WI38 (cell line): Measurements from ENCODE around the gene BAX.
A peak's percentile ranks its signal among the peaks of the same experiment; 100 is the strongest.
"Not testable (repeated sequence)": the region's sequence is repeated elsewhere in the genome, so short reads cannot be mapped to it uniquely, and the experiment has no call there.

Experiments used
- H3K4me3 ChIP-seq: 2 replicates; pipeline ENCODE4 v1.5.1; 2011; ENCODE audit warnings: low read depth, mild to moderate bottlenecking, control low read depth, low read length
- CTCF ChIP-seq: IDR thresholded peaks from 2 replicates; pipeline ENCODE4 v1.5.1; 2012; ENCODE audit warnings: low read depth, mild to moderate bottlenecking, control low read depth, low read length

BAX gene

GRCh38 chr19:48922548-48923490, 31.9 kb upstream of the BAX start:
- H3K4me3 ChIP-seq = no peak overlapping the region

GRCh38 chr19:48925240-48925843, 29.3 kb upstream of the BAX start:
- H3K4me3 ChIP-seq = no peak overlapping the region
- TF ChIP-seq CTCF = no peak

More at GRCh38 chr19:48922548-48923490, 31.9 kb upstream of the BAX start:
- no peak for TF ChIP-seq CTCF

- not testable (repeated sequence) for H3K4me3 ChIP-seq
These were observed 28.8 kb upstream of the BAX start for GRCh38 chr19:48925890-48926289.

- H3K4me3 ChIP-seq = no peak overlapping the region
- TF ChIP-seq CTCF = no peak
These were observed 27.8 kb upstream of the BAX start for GRCh38 chr19:48926909-48927308.

- H3K4me3 ChIP-seq = not testable (repeated sequence)
These were observed 27.0 kb upstream of the BAX start for GRCh38 chr19:48927692-48928091.

GRCh38 chr19:48928164-48929025, 26.3 kb upstream of the BAX start:
- TF ChIP-seq CTCF = no peak
- no peak overlapping the region for H3K4me3 ChIP-seq

GRCh38 chr19:48933382-48933932, 21.2 kb upstream of the BAX start, which contains the start of gene DHDH:
Gene DHDH, plus strand, starts transcription at chr19:48933699. Its CDS starts 23 bp downstream, at chr19:48933722.
- H3K4me3 ChIP-seq = peak within 1 kb of the TSS; percentile 57
- no peak for TF ChIP-seq CTCF

- TF ChIP-seq CTCF = no peak
- no peak overlapping the region for H3K4me3 ChIP-seq
These were observed 19.8 kb upstream of the BAX start for GRCh38 chr19:48934837-48935236.
